BJ (cell line): Measurements from ENCODE around the gene KRTDAP. TPM values are rescaled to one million over a fixed set of nuclear protein-coding genes. Genes with fewer than 3 reads are reported as not detected.
A peak's percentile ranks its signal among the peaks of the same experiment; 100 is the strongest.

Experiments
- CTCF ChIA-PET: fragments of 350-600 bp; formaldehyde crosslinking; extraction: SDS; loops from one replicate; lab custom pipeline; 2021; ENCODE audit warnings: antibody characterized with exemption, inconsistent platforms; lab: Yijun Ruan, JAX
- POLR2A ChIA-PET: fragments of 300-600 bp; sonication (Branson Sonifier 250); formaldehyde crosslinking; extraction: SDS; loops from one replicate; lab custom pipeline; 2021; ENCODE audit warnings: antibody characterized with exemption; lab: Charles Lee
- DNase-seq: peaks from one replicate; pipeline ENCODE4 v3.0.0-alpha.2; 2011; ENCODE audit warnings: low read depth
- H3K27me3 ChIP-seq: 2 replicates; pipeline ENCODE4 v1.6.0; 2011; ENCODE audit warnings: low read length; ENCODE audit not compliant: control insufficient read depth, insufficient read depth
- H3K36me3 ChIP-seq: 2 replicates; pipeline ENCODE4 v1.5.1; 2011; ENCODE audit warnings: low read length; ENCODE audit not compliant: control insufficient read depth, insufficient read depth
- H3K4me3 ChIP-seq: 2 replicates; pipeline ENCODE4 v1.5.1; 2011; ENCODE audit warnings: low read depth, mild to moderate bottlenecking, control low read depth, low read length
- CTCF ChIP-seq: IDR thresholded peaks from 2 replicates; pipeline ENCODE4 v1.5.1; 2011; ENCODE audit warnings: low read depth, mild to moderate bottlenecking, control low read depth, inconsistent platforms, low read length, moderate library complexity; ENCODE audit not compliant: insufficient read depth
- polyA plus RNA-seq: library from polyadenylated mRNA; depleted of rRNA; stranded (reverse); fragments of >200 nt; gene quantifications from 2 replicates; pipeline ENCODE4 v1.2.3, GENCODE V29; 2011

Gene KRTDAP
- polyA plus RNA-seq, 1 experiment, result not detected

GRCh38 chr19:35518313-35518712 is 28.0 kb upstream of the KRTDAP start:
- TF ChIP-seq CTCF, result no peak
- POLR2A ChIA-PET, result no interaction called here
- no peak overlapping the region for H3K4me3 ChIP-seq
- H3K36me3 ChIP-seq, result no peaks in the 10 kb centered on the region
- DNase-seq, result peak; percentile 86
- CTCF ChIA-PET, result interaction anchor here (1.4 kb wide), 1 partner anchor 23 kb away, joined by 4 read pairs; no protein-coding TSS in a partner anchor
- H3K27me3 ChIP-seq, result no peaks in the 10 kb centered on the region

- 0 out of 2 replicates have a peak, but pooled peaks cover 2% of the 10 kb centered on the region for H3K27me3 ChIP-seq
- no peaks in the 10 kb centered on the region for H3K36me3 ChIP-seq
- ChIA-PET POLR2A (no interaction called here), CTCF (interaction anchor here (0.5 to 1.0 kb wide), 5 partner anchors 18 to 213 kb away, joined by 3 to 6 read pairs (median 3); no protein-coding TSS in a partner anchor)
- TF ChIP-seq CTCF, result no peak
- DNase-seq, result no peak
- H3K4me3 ChIP-seq, result no peak overlapping the region
Observed at GRCh38 chr19:35517342-35517741, 27.1 kb upstream of the KRTDAP start.

- POLR2A ChIA-PET, result no interaction called here
Observed at GRCh38 chr19:35516310-35516709, 26.0 kb upstream of the KRTDAP start.

GRCh38 chr19:35514282-35514809 is 24.1 kb upstream of the KRTDAP start:
- Histone ChIP-seq H3K4me3 (no peak overlapping the region), H3K27me3 (peaks cover 12% of the 10 kb centered on the region), H3K36me3 (no peaks in the 10 kb centered on the region)
- ChIA-PET CTCF (interaction anchor here (0.7 to 2.5 kb wide), 8 partner anchors 9 to 173 kb away, joined by 3 to 12 read pairs (median 6); no protein-coding TSS in a partner anchor), POLR2A (interaction anchor here (0.5 kb wide), 1 partner anchor 23 kb away, joined by 4 read pairs; no protein-coding TSS in a partner anchor)
- DNase-seq, result no peak
- TF ChIP-seq CTCF, result no peak

More at GRCh38 chr19:35516310-35516709, 26.0 kb upstream of the KRTDAP start:
- no peak for TF ChIP-seq CTCF
- no peak for DNase-seq
- Histone ChIP-seq H3K27me3 (0 out of 2 replicates have a peak, but pooled peaks cover 2% of the 10 kb centered on the region), H3K36me3 (no peaks in the 10 kb centered on the region), H3K4me3 (no peak overlapping the region)
- CTCF ChIA-PET, result interaction anchor here (0.9 to 2.4 kb wide), 2 partner anchors 10 to 32 kb away, joined by 3 to 12 read pairs; no protein-coding TSS in a partner anchor

GRCh38 chr19:35513628-35514281 is 23.5 kb upstream of the KRTDAP start, which contains the start of gene DMKN:
TSS of gene DMKN (minus strand) at chr19:35513649. CDS start at chr19:35513475, 174 bp downstream.
- POLR2A ChIA-PET, result no interaction called here
- Histone ChIP-seq H3K4me3 (no peak within 1 kb of the TSS), H3K27me3 (peaks cover 15% of the 10 kb centered on the region), H3K36me3 (no peaks in the 10 kb centered on the region)
- CTCF ChIA-PET, result interaction anchor here (0.7 to 2.5 kb wide), 7 partner anchors 8 to 79 kb away, joined by 3 to 7 read pairs (median 5); no protein-coding TSS in a partner anchor
- TF ChIP-seq CTCF, result 0 out of 2 replicates have a peak, but pooled peaks have one; percentile 16
- no peak for DNase-seq
